ENCODE results near the gene GNAO1.

DNA sequence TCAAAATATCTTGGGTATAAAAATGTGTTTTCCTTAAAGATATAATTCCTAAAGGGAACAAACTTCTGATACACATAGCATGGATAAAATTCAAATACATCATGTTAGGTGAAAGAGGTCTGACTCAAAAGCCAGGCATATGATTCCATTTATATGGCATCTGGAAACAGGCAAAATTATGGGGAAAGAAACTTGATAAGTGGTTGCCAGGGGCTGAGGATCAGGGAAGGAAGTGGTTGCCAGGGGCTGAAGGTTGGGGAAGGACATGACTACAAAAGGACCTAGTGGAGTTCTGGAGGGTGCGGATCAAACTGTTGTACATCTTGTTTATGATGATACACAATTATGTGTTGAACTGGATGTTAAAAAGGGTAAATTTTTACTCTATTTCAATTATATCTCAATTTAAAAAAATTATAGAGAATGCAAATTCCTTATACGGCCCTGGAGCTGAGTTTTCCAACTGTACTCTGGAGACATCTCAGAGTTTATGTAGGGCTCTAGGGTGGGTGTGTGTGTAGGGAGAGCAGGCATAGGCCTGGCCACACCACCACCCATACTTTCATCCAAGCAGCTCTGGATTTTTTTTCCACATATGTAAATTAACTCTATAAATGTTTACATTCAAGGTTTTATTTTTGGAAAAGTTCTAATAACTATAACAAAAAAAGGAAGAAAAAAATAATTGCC lies 179.0 kb downstream of the GNAO1 start:
- TF ChIP-seq EZH2 (IDR thresholded peaks at IDR 0.05; ENCODE audit: borderline replicate concordance, low read depth, low read length, poor library complexity, severe bottlenecking): no peak
- TF ChIP-seq, protein P1, sequence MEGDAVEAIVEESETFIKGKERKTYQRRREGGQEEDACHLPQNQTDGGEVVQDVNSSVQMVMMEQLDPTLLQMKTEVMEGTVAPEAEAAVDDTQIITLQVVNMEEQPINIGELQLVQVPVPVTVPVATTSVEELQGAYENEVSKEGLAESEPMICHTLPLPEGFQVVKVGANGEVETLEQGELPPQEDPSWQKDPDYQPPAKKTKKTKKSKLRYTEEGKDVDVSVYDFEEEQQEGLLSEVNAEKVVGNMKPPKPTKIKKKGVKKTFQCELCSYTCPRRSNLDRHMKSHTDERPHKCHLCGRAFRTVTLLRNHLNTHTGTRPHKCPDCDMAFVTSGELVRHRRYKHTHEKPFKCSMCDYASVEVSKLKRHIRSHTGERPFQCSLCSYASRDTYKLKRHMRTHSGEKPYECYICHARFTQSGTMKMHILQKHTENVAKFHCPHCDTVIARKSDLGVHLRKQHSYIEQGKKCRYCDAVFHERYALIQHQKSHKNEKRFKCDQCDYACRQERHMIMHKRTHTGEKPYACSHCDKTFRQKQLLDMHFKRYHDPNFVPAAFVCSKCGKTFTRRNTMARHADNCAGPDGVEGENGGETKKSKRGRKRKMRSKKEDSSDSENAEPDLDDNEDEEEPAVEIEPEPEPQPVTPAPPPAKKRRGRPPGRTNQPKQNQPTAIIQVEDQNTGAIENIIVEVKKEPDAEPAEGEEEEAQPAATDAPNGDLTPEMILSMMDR (conservative IDR thresholded peaks at IDR 0.05; ENCODE audit: low read depth, low read length): no peak
